ENCODE data around the gene PREP.

- TF ChIP-seq EP300 (IDR thresholded peaks at IDR 0.05; ENCODE audit: low read depth) (no peak), CTCF (IDR thresholded peaks at IDR 0.05) (no peak)
Measured at GRCh38 chr6:105319331-105319730, 83.6 kb downstream of the PREP start.
